IMR-90 (cell line): ENCODE data around the gene CRYAA. TPM values are rescaled to one million over a fixed set of nuclear protein-coding genes. Genes with fewer than 3 reads are reported as not detected.

Experiments used
- ATAC-seq: fragments of 200-7000 bp; cut with Tn5 transposase; 2 replicates; pipeline ENCODE4 v1.9.1; 2020; ENCODE audit warnings: low read depth, mild to moderate bottlenecking, moderate library complexity
- BruUV-seq: library from RNA; stranded (reverse); fragments of 400-500 nt; replicated peaks from 2 replicates; lab custom pipeline; 2021; lab: Mats Ljungman, UMichigan
- CTCF ChIA-PET: fragments of 300-600 bp; formaldehyde crosslinking; extraction: SDS; loops from one replicate; lab custom pipeline; 2021; ENCODE audit warnings: antibody characterized with exemption; lab: Yijun Ruan, JAX
- POLR2A ChIA-PET: fragments of 300-600 bp; sonication (Branson Sonifier 250); formaldehyde crosslinking; loops from one replicate; lab custom pipeline; 2022; ENCODE audit warnings: antibody characterized with exemption; ENCODE audit not compliant: unreplicated experiment; lab: Charles Lee
- DNase-seq: peaks from one replicate; pipeline ENCODE4 v3.0.0; 2013
- H2AFZ ChIP-seq: replicated peaks from 2 replicates; pipeline ENCODE3; 2013; ENCODE audit warnings: low read length, mild to moderate bottlenecking; ENCODE audit not compliant: poor library complexity
- H2AK5ac ChIP-seq: 2 replicates; pipeline ENCODE4 v1.6.1; 2013; ENCODE audit warnings: low read depth, low read length, inconsistent platforms
- H2AK9ac ChIP-seq: replicated peaks from 2 replicates; pipeline ENCODE3; 2013; ENCODE audit warnings: mild to moderate bottlenecking, low read depth, low read length, moderate library complexity; ENCODE audit not compliant: poor library complexity
- H2BK120ac ChIP-seq: 2 replicates; pipeline ENCODE4 v1.6.1; 2013; ENCODE audit warnings: low read depth, low read length, inconsistent platforms
- H2BK15ac ChIP-seq: 3 replicates; pipeline ENCODE4 v1.6.1; 2013; ENCODE audit warnings: low read depth, low read length, inconsistent platforms
- H2BK20ac ChIP-seq: 2 replicates; pipeline ENCODE4 v1.6.1; 2013; ENCODE audit warnings: low read depth, mild to moderate bottlenecking, inconsistent platforms, low read length, moderate library complexity
- H2BK5ac ChIP-seq: 2 replicates; pipeline ENCODE4 v1.6.1; 2013; ENCODE audit warnings: mild to moderate bottlenecking, low read depth, low read length, inconsistent platforms; ENCODE audit not compliant: poor library complexity, severe bottlenecking
- H3K14ac ChIP-seq: replicated peaks from 2 replicates; pipeline ENCODE4 v1.6.1; 2013; ENCODE audit warnings: low read depth, low read length, inconsistent platforms
- H3K18ac ChIP-seq: 2 replicates; pipeline ENCODE4 v1.6.1; 2013; ENCODE audit warnings: low read depth, low read length, control low read depth
- H3K23ac ChIP-seq: 2 replicates; pipeline ENCODE4 v1.6.1; 2013; ENCODE audit warnings: low read depth, low read length, inconsistent platforms
- H3K27ac ChIP-seq: 2 replicates; pipeline ENCODE4 v1.5.1; 2013; ENCODE audit warnings: mild to moderate bottlenecking, control low read depth, low read length; ENCODE audit not compliant: insufficient read depth
- H3K27me3 ChIP-seq: 2 replicates; pipeline ENCODE4 v1.6.1; 2013; ENCODE audit warnings: low read length; ENCODE audit not compliant: control insufficient read depth, insufficient read depth
- H3K36me3 ChIP-seq: 2 replicates; pipeline ENCODE4 v1.6.1; 2013; ENCODE audit warnings: low read length, mixed read lengths; ENCODE audit not compliant: control insufficient read depth, insufficient read depth
- H3K4ac ChIP-seq: 2 replicates; pipeline ENCODE4 v1.6.1; 2013; ENCODE audit warnings: low read depth, low read length, inconsistent platforms
- H3K4me1 ChIP-seq: 2 replicates; pipeline ENCODE4 v1.6.1; 2013; ENCODE audit warnings: low read length, mixed read lengths; ENCODE audit not compliant: control insufficient read depth, insufficient read depth
- H3K4me2 ChIP-seq: 2 replicates; pipeline ENCODE4 v1.6.1; 2013; ENCODE audit warnings: low read depth, mild to moderate bottlenecking, control low read depth, low read length, moderate library complexity
- H3K4me3 ChIP-seq: 2 replicates; pipeline ENCODE4 v1.5.1; 2013; ENCODE audit warnings: low read depth, mild to moderate bottlenecking, control low read depth, low read length, moderate library complexity; ENCODE audit not compliant: insufficient read depth
- H3K56ac ChIP-seq: 2 replicates; pipeline ENCODE4 v1.6.1; 2013; ENCODE audit warnings: low read length, inconsistent platforms; ENCODE audit not compliant: insufficient read depth; ENCODE audit errors: extremely low read depth
- H3K79me1 ChIP-seq, 2 experiments: 2 replicates each; pipeline ENCODE4 v1.6.1; 2013; ENCODE audit warnings: low read length in 2 of 2, inconsistent platforms in 1 of 2, low read depth in 1 of 2
- H3K9ac ChIP-seq: 2 replicates; pipeline ENCODE4 v1.6.1; 2013; ENCODE audit warnings: low read depth, low read length, control low read depth
- H3K9me1 ChIP-seq: 2 replicates; pipeline ENCODE4 v1.6.1; 2013; ENCODE audit warnings: low read length, inconsistent platforms; ENCODE audit not compliant: insufficient read depth
- H3K9me3 ChIP-seq: 2 replicates; pipeline ENCODE4 v1.6.1; 2013; ENCODE audit warnings: low read length; ENCODE audit not compliant: control insufficient read depth, insufficient read depth
- H4K20me1 ChIP-seq: 2 replicates; pipeline ENCODE4 v1.6.1; 2013; ENCODE audit warnings: low read length, inconsistent platforms; ENCODE audit not compliant: insufficient read depth
- H4K5ac ChIP-seq: 2 replicates; pipeline ENCODE4 v1.6.1; 2013; ENCODE audit warnings: mild to moderate bottlenecking, low read depth, low read length, control low read depth
- H4K8ac ChIP-seq, 2 experiments: 2 replicates each; pipeline ENCODE4 v1.6.1; 2013; ENCODE audit warnings: low read depth in 2 of 2, low read length in 2 of 2, control low read depth in 1 of 2, inconsistent platforms in 1 of 2
- H4K91ac ChIP-seq: 2 replicates; pipeline ENCODE4 v1.6.1; 2013; ENCODE audit warnings: low read depth, low read length, inconsistent platforms; ENCODE audit not compliant: insufficient read depth
- BHLHE40 ChIP-seq: fragments of 150-350 bp; IDR thresholded peaks from 2 replicates; pipeline ENCODE4 v1.6.1; 2016; ENCODE audit warnings: mild to moderate bottlenecking, low read depth, low read length
- FOS ChIP-seq: fragments of 150-350 bp; IDR thresholded peaks from 2 replicates; pipeline ENCODE4 v1.6.1; 2016; ENCODE audit warnings: low read depth, low read length
- RCOR1 ChIP-seq: IDR thresholded peaks from 2 replicates; pipeline ENCODE4 v1.6.1; 2012; ENCODE audit warnings: mild to moderate bottlenecking, low read length, improper control_type of control experiment; ENCODE audit not compliant: insufficient replicate concordance
- WGBS, 2 experiments: methylation state at CpG; one replicate each; pipeline versions ENCODE4 v1.1.5 to v1.1.7; 2013; ENCODE audit warnings: missing lambda C conversion rate in 2 of 2; ENCODE audit not compliant: insufficient read length in 1 of 2; ENCODE audit errors: extremely low coverage in 2 of 2; 5-methylcytosine and 5-hydroxymethylcytosine counted together
- dilution Hi-C: fragments of 300-500 bp; cut with HindIII; formaldehyde crosslinking; loops from one replicate; pipeline ENCODE4 v1.14.3; 2018; ENCODE audit warnings: low sequenced_read_pairs; ENCODE audit not compliant: unreplicated experiment
- in situ Hi-C: fragments of 300-500 bp; cut with MboI; formaldehyde crosslinking; loops from 3 replicates; pipeline ENCODE4 v1.14.3; 2019; ENCODE audit warnings: low sequenced_read_pairs, inconsistent platforms, mixed read lengths
- intact Hi-C: fragments of 100-400 bp; cut with micrococcal nuclease; formaldehyde crosslinking; loops from 2 replicates; pipeline ENCODE4 v1.10.0; 2022
- polyA plus RNA-seq, 3 experiments: library from polyadenylated mRNA; depleted of rRNA; stranded (reverse); fragments of >200 nt; gene quantifications; 2 replicates each; pipeline ENCODE4 v1.2.3, GENCODE V29; 2012; ENCODE audit warnings: low replicate concordance in 1 of 3
- total RNA-seq: library from RNA; depleted of rRNA; stranded (reverse); fragments of >200 nt; gene quantifications from 2 replicates; pipeline ENCODE4 v1.2.3, GENCODE V29; 2012

CRYAA gene
- total and polyA plus RNA-seq, 2 of the 4 experiments (the other 2 are of a cell fraction) = not detected

- in situ Hi-C loops (no loop called here), intact Hi-C loops (no loop called here), dilution Hi-C loops (no loop called here)
- ChIA-PET CTCF (no interaction called here), POLR2A (no interaction called here)
- Histone ChIP-seq H4K8ac (no peak overlapping the region), H3K4me2 (no peak overlapping the region), H2AK5ac (peak overlapping the region; percentile 18; the same call in 1 of the 2 replicates), H4K91ac (no peak overlapping the region; the same call in 1 of the 2 replicates), H3K4me1 (peaks cover 2% of the 10 kb centered on the region; the same call in 1 of the 2 replicates), H4K5ac (no peak overlapping the region), H3K9me3 (no peaks in the 10 kb centered on the region), H3K9me1 (no peaks in the 10 kb centered on the region), H3K27me3 (peaks cover 18% of the 10 kb centered on the region; the same call in 1 of the 2 replicates), H3K79me1 (no peaks in the 10 kb centered on the region), H3K36me3 (no peaks in the 10 kb centered on the region), H2AFZ (peak overlapping the region; percentile 18), H3K14ac (no peak overlapping the region), H2AK9ac (no peak overlapping the region), H2BK20ac (no peak overlapping the region), H3K23ac (no peak overlapping the region), H2BK15ac (no peak overlapping the region), H3K18ac (no peak overlapping the region), H3K56ac (no peak overlapping the region), H3K27ac (no peak overlapping the region), H3K9ac (no peak overlapping the region), H3K4ac (no peak overlapping the region), H4K20me1 (no peaks in the 10 kb centered on the region), H2BK5ac (no peak overlapping the region), H2BK120ac (no peak overlapping the region), H3K4me3 (no peak overlapping the region)
- TF ChIP-seq RCOR1 (no peak), FOS (peak; percentile 87), BHLHE40 (peak; percentile 36; the same call in 1 of the 2 replicates)
- 64% methylated on average over 25 of the region's 36 CpGs; no CpG with 5 or more reads in 1 of the 2 experiments for WGBS, 2 experiments
- BruUV-seq = no TSS peak
- peak; percentile 81 for DNase-seq
- ATAC-seq = peak; percentile 98
These were observed 41.0 kb downstream of the CRYAA start for GRCh38 chr21:43209575-43210453.
